Measurements from ENCODE around the gene ZPLD1. TPM values are rescaled to one million over a fixed set of nuclear protein-coding genes. Genes with fewer than 3 reads are reported as not detected.

Gene ZPLD1
- total and polyA plus RNA-seq, 2 of the 8 experiments (the other 6 are each of a cell fraction or from before 2014, with no cell fraction given), result not detected

- FAIRE-seq (no peak), DNase-seq (ENCODE audit: low read depth in 1 of 2, low spot score in 2 of 2) (no peak)
- no peak overlapping the region for H3K56ac ChIP-seq (replicated peaks; ENCODE audit: insufficient read length, low read depth, low read length)
- H4K8ac ChIP-seq (ENCODE audit: extremely low read depth, insufficient read depth, low read length), result no peak overlapping the region
- H3K9me3 ChIP-seq (ENCODE audit: insufficient read depth in 2 of 2, low read depth in 1 of 2, low read length in 1 of 2), result no peaks in the 10 kb centered on the region
- no peak overlapping the region for H2BK15ac ChIP-seq (ENCODE audit: low read length)
- no peaks in the 10 kb centered on the region for H4K20me1 ChIP-seq (replicated peaks in 1 of 2; ENCODE audit: control insufficient read depth in 1 of 2, insufficient read depth in 2 of 2, low read length in 2 of 2)
- H3K27me3 ChIP-seq (replicated peaks in 1 of 4; ENCODE audit: control insufficient read depth in 3 of 4, extremely low read depth in 1 of 4, insufficient read depth in 3 of 4, low read length in 3 of 4), result no peaks in the 10 kb centered on the region
- no peak overlapping the region for H3K9ac ChIP-seq (replicated peaks in 1 of 4; ENCODE audit: extremely low read depth in 1 of 4, low read depth in 3 of 4, low read length in 3 of 4)
- no peak overlapping the region for H4K91ac ChIP-seq (replicated peaks; ENCODE audit: insufficient read length, low read length)
- H3K4ac ChIP-seq (replicated peaks; ENCODE audit: insufficient read length, low read depth, low read length), result no peak overlapping the region
- no peak overlapping the region for H3K23ac ChIP-seq (ENCODE audit: insufficient read length)
- no peak overlapping the region for H3K27ac ChIP-seq (ENCODE audit: low read depth, low read length)
- no peak overlapping the region for H2BK12ac ChIP-seq (ENCODE audit: low read depth, low read length)
- no peaks in the 10 kb centered on the region for H3K79me2 ChIP-seq (ENCODE audit: control insufficient read depth in 1 of 2, insufficient read depth in 2 of 2, low read length in 2 of 2)
- H3K4me1 ChIP-seq (replicated peaks in 1 of 4; ENCODE audit: control insufficient read depth in 3 of 4, insufficient read depth in 4 of 4, low read length in 3 of 4), result no peaks in the 10 kb centered on the region
- H3K79me1 ChIP-seq (ENCODE audit: low read depth, low read length), result no peaks in the 10 kb centered on the region
- POLR2A ChIA-PET (ENCODE audit: partially characterized antibody), result no interaction called here
- no peak overlapping the region for H2BK120ac ChIP-seq (replicated peaks; ENCODE audit: low read depth, low read length)
- no peak overlapping the region for H2AFZ ChIP-seq (ENCODE audit: low read length)
- H2AK5ac ChIP-seq (ENCODE audit: low read depth, low read length), result no peak overlapping the region
- H4K5ac ChIP-seq (ENCODE audit: insufficient read length, low read depth, low read length), result no peak overlapping the region
- H3K4me2 ChIP-seq (ENCODE audit: insufficient read depth in 1 of 2, low read depth in 2 of 2, low read length in 2 of 2), result no peak overlapping the region
- no peak overlapping the region for H3K4me3 ChIP-seq (ENCODE audit: extremely low read depth in 1 of 4, insufficient read depth in 2 of 4, low read depth in 3 of 4, low read length in 4 of 4)
- no peak overlapping the region for H3K18ac ChIP-seq (ENCODE audit: extremely low read depth, low read length)
- H2BK5ac ChIP-seq (ENCODE audit: low read depth, low read length), result no peak overlapping the region
- H3K36me3 ChIP-seq (ENCODE audit: control insufficient read depth in 2 of 4, insufficient read depth in 4 of 4, low read length in 3 of 4), result no peaks in the 10 kb centered on the region
- CTCF ChIA-PET (ENCODE audit: partially characterized antibody), result interaction anchor here (1.5 to 1.8 kb wide), 2 partner anchors 13 to 229 kb away, joined by 4 to 5 read pairs; no protein-coding TSS in a partner anchor
- 95% methylated on average over 2 of the region's 2 CpGs; no CpG with 5 or more reads in 1 of the 2 experiments for WGBS, 2 experiments (ENCODE audit: extremely low coverage in 1 of 2, insufficient coverage in 1 of 2, insufficient read length in 1 of 2, insufficient replicate concordance in 2 of 2, low coverage in 1 of 2, low lambda C conversion rate in 2 of 2, missing lambda C conversion rate in 1 of 2)
- H3K23me2 ChIP-seq (ENCODE audit: low read depth, low read length), result no peaks in the 10 kb centered on the region
- H2BK20ac ChIP-seq (ENCODE audit: low read length), result no peak overlapping the region
- no peak overlapping the region for H3K14ac ChIP-seq (ENCODE audit: insufficient read length)
- TF ChIP-seq RXRA (IDR thresholded peaks at IDR 0.05; ENCODE audit: insufficient read depth, low read depth, low read length) (no peak), TBP (IDR thresholded peaks at IDR 0.05; ENCODE audit: low read depth, low read length) (no peak), ATF2 (IDR thresholded peaks at IDR 0.05; ENCODE audit: low read length) (no peak), TCF12 (IDR thresholded peaks at IDR 0.05; ENCODE audit: low read depth, low read length) (no peak), KDM4A (IDR thresholded peaks at IDR 0.05; ENCODE audit: low read depth, low read length, severe bottlenecking) (no peak), PHF8 (conservative IDR thresholded peaks at IDR 0.05; ENCODE audit: low read depth, low read length) (no peak), RAD21 (IDR thresholded peaks at IDR 0.05 in 1 of 2, conservative IDR thresholded peaks at IDR 0.05 in 1 of 2; ENCODE audit: low read depth in 2 of 2, low read length in 2 of 2) (no peak), CTCF (IDR thresholded peaks at IDR 0.05; ENCODE audit: control extremely low read depth in 1 of 3, insufficient read depth in 1 of 3, low read depth in 1 of 3, low read length in 3 of 3) (no peak), HDAC2 (IDR thresholded peaks at IDR 0.05; ENCODE audit: borderline replicate concordance in 1 of 2, low read depth in 2 of 2, low read length in 2 of 2) (no peak)
Measured at GRCh38 chr3:102457644-102458043, 22.8 kb downstream of the ZPLD1 start.
